Measurements from ENCODE around the gene SLC5A10.
"Not testable (repeated sequence)": the region's sequence is repeated elsewhere in the genome, so short reads cannot be mapped to it uniquely, and the experiment has no call there.

- not testable (repeated sequence) for TF ChIP-seq CTCF (IDR thresholded peaks at IDR 0.05; ENCODE audit: low read length); EZH2 (optimal IDR thresholded peaks at IDR 0.05; ENCODE audit: low read depth, low read length); EZH2phosphoT487 (IDR thresholded peaks at IDR 0.05; ENCODE audit: low read length)
Measured at GRCh38 chr17:19037547-19037946, 85.6 kb downstream of the SLC5A10 start.
